Fibroblast of mammary gland (primary cell): Measurements from ENCODE around the gene TRAPPC6A.

Source experiments
- DNase-seq: peaks from one replicate; pipeline ENCODE4 v3.0.0-alpha.2; 2010; ENCODE audit warnings: low read depth
- H3K4me3 ChIP-seq: 2 replicates; pipeline ENCODE4 v1.5.1; 2011; ENCODE audit warnings: low read depth, mild to moderate bottlenecking, low read length, moderate library complexity; ENCODE audit not compliant: control insufficient read depth
- TF ChIP-seq, protein P1 (sequence below): conservative IDR thresholded peaks from 2 replicates; pipeline ENCODE4 v1.5.1; 2011; ENCODE audit warnings: low read depth, low read length, inconsistent platforms; ENCODE audit not compliant: control insufficient read depth, insufficient read depth

The TRAPPC6A gene

DNA sequence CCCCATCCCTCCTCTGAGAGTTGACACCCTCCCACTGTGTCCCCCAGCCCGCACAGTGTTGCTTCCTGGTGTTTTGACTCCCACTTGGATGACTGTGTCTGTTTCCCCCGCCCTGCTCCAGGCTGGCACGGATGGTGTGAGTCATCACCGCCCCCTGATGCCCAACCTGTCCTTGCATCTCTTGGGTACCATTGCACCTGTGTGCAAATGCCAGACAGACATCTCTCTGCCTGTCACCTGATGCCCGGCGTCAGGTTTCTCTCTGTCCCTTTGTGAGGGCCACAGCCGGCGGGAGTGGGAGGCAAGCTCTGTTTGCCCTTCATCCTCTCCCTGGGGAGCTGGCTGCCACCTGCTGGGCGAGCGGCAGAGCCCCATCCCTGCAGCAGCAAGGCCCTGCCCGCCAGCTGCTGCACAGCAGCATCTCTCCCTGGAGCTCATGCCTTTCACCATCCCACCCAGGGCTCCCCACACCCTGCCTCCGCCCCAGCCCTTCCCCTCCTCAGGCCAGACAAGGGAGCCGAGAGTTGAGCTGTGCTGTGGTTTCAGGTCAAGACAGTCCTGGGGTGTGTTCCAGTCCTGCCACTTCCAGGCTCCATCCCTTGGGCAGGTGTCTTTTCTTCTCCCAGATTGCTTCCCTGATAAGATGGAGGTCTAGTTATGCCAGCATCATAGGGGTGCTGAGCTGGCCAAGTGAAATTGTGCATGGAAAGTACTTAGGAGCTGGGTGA is 47.0 kb downstream of the TRAPPC6A start:
- no peak for DNase-seq
- H3K4me3 ChIP-seq: no peak overlapping the region
- TF ChIP-seq, protein P1, sequence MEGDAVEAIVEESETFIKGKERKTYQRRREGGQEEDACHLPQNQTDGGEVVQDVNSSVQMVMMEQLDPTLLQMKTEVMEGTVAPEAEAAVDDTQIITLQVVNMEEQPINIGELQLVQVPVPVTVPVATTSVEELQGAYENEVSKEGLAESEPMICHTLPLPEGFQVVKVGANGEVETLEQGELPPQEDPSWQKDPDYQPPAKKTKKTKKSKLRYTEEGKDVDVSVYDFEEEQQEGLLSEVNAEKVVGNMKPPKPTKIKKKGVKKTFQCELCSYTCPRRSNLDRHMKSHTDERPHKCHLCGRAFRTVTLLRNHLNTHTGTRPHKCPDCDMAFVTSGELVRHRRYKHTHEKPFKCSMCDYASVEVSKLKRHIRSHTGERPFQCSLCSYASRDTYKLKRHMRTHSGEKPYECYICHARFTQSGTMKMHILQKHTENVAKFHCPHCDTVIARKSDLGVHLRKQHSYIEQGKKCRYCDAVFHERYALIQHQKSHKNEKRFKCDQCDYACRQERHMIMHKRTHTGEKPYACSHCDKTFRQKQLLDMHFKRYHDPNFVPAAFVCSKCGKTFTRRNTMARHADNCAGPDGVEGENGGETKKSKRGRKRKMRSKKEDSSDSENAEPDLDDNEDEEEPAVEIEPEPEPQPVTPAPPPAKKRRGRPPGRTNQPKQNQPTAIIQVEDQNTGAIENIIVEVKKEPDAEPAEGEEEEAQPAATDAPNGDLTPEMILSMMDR: no peak

DNA sequence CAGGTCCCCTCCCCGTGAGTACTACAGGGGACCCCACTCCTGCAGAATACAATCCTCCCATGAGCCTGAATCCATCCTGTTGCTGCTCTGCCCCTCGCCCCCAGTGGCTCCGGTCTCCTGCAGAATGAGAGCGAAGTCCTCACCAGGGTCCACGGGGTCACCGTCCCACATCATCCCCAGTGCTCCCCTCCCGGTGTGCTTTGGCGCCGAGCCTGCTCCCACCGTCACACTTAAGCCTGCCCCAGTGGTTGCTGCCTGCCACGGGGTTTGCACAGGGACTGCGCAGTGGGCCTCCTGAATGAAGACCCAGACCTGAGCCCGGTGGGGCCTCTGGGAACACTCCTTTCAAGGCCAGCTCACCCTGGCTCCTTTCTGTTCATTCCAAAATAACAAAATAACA is 47.8 kb downstream of the TRAPPC6A start:
- H3K4me3 ChIP-seq: no peak overlapping the region
- TF ChIP-seq, protein P1: no peak
- DNase-seq: no peak

DNA sequence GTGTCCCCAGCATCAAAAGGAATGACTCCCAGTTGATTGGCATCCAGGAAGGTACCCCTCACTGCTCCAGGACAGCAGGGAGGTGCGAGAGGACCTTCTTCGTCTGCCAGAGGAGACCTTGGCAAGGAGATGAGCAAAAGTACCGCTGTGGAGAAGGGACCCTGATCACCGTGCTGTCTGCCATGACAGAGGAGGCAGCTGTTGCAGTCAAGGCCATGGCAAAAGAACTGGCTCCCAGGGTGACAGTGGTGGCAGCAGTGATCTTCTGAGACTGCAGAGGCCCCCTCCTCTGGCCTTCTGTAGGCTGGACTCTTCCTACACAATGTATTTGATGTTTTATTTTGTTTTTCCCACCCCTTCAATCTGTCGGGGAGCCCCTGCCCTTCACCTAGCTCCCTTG is 49.2 kb downstream of the TRAPPC6A start:
- no peak for DNase-seq
- no peak overlapping the region for H3K4me3 ChIP-seq
- TF ChIP-seq, protein P1: no peak

DNA sequence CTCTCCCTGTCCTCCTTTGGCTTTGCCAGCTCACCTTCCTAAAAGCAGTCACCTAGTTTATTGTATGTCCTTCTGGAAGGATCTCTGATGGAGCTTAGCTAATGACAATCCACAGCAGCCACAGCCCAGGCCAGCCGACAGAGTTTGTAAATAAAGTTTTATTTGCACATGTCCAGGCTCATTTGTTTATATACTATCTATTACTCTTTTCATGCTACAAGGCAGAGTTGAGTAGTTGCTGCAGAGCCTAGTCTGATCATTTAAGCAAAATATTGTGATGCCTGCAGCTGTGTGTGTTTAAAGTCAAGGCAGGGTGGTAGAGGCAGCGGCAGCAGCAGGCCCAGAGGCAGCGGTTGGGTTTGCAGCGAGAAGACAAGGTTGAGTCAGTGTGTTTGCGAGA is 49.9 kb downstream of the TRAPPC6A start:
- TF ChIP-seq, protein P1: no peak
- no peak overlapping the region for H3K4me3 ChIP-seq

DNA sequence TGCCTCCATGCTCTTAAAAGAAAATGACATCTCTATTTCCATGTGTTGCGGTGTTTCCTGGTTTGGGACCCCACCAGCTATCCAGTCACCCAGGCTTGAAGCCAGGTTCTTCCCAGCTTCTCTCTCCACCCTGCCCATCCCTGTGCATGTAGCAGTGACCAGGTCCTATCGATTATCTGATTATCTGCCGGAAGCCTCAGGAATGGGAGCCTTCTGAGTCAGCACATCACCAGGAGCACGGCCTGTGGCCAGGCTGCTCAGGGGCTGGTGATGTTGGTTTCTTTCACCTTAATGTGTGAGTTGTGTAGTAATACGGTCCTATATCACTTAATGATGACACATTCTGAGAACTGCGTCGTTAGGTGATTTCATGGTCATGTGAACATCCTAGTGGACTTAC is 51.4 kb downstream of the TRAPPC6A start:
- TF ChIP-seq, protein P1: no peak
- no peak overlapping the region for H3K4me3 ChIP-seq
- DNase-seq: no peak

More for the DNA sequence above, 49.9 kb downstream of the TRAPPC6A start:
- no peak for DNase-seq

DNA sequence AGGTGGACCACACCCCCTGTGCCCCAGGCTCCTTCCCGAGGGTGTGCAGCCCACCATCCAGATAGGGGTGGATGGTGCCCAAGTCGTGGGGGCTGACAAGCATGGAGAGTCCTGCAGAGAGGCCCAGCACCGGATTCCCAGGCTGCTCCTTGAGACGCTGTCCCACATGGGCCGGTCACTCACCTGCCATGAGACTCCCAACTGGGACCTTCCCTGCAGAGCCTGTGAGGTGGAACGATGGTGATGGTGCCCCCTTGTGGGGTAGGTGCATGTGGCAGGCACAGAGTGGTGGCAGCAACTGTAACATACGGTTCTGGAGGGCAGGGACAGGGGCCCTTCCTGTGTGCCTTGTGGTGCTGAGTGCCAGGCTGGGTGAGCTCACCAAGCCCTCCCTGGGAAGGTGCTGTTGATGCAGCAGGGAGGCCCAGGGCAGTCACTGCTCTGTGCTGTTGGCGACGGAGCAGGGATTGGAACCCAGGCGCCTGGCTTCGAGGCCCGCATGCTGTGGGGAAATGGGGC is 52.0 kb downstream of the TRAPPC6A start:
- peak; percentile 54 for DNase-seq
- no peak overlapping the region for H3K4me3 ChIP-seq
- TF ChIP-seq, protein P1: peak; percentile 78

DNA sequence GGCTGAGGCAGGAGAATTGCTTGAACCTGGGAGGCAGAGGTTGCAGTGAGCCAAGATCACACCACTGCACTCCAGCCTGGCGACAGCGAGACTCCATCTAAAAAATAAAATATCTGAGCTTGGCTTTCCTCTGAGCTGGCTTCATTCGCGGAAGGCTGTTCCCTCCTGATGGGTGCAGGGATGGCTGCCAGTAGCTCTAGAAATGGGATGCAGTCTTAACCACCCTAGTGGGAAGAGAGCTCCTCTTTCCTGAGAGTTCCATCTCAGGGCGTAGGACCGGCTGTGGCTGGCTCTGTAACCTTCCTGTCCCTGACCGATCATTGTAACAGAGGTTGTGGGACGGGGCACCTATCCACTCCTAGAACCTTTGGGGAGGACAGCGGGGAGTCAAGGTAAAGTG is 52.7 kb downstream of the TRAPPC6A start:
- no peak overlapping the region for H3K4me3 ChIP-seq
- DNase-seq: no peak
- TF ChIP-seq, protein P1: no peak
